Urothelium cell line (cell line): ENCODE results near the gene INTS4.
"Not testable (repeated sequence)": the region's sequence is repeated elsewhere in the genome, so short reads cannot be mapped to it uniquely, and the experiment has no call there.

Experiments used
- DNase-seq: peaks from one replicate; pipeline ENCODE4 v3.0.0; 2011; ENCODE audit warnings: low spot score, mixed read lengths
- FAIRE-seq: peaks from 2 replicates; lab custom pipeline; 2011; peaks lifted over from hg19 to GRCh38; lab: Jason Lieb, UNC

Gene INTS4

DNA sequence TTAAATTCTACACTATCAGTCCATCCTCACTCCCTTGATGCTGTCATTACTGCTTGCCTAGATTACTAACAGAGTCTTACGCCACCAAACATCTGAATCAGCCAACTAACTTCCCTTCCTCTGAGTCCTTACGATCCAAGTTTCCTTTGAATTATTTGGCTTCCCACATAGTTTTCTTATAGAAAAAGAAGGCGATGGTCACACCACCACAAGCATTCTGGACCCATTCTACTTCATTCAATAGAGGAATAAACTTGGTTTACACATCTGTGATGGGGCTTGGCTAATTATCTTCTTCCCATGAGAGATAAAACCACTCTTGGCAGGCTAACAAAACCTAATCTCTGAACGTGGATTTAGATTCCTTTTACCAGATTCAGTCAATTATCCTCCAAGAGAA, 35.0 kb downstream of the INTS4 start:
- FAIRE-seq (no peak), DNase-seq (no peak)

DNA sequence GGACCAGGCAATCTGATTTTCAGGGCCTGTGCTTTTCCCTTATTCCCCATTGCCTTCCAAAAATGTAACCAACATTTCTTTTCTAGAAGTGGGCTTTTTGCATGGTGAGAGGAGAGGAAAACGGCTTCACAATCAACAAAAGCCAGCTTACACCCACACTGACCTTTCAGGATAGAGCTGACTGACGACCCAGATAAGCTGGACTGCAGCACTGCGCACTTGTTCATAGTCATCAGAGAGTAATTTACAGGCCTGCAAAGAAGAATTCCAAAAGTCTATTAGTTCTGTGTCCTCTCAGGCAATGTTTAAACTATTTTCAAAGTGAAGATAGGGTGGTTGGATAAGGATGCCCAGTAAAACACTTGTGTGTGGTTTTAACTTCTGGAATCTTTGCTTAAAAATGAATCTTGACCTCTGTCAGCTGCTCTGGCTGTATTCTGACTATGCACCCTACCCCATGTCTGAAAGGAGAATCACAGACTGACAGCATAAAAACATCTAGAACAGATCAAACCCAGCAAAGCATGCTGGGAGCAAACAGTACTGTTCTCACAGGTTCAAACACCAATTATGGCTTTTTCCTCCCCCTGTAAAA, 35.8 kb downstream of the INTS4 start:
- FAIRE-seq, DNase-seq: not testable (repeated sequence)

GRCh38 chr11:77943296-77943695, 51.2 kb downstream of the INTS4 start:
- FAIRE-seq, DNase-seq: not testable (repeated sequence)

DNA sequence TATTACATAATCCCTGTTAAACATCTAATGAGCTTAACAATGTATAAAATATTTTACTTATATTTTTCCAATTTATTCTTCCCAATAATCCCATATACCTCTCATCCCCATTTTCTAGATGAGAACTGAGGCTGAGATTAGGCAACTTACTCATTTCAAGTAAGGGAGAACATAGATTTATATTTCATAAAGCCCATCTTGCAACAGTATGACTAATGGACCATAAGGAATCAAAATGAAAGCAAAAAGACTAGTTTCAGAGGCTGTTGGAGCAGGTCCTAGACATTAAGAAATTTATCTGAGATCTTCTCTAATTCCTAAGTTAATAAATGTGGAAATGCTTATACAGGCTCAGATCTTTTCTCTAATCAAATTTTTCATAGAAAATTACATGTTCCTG, 52.0 kb downstream of the INTS4 start:
- not testable (repeated sequence) for FAIRE-seq, DNase-seq

DNA sequence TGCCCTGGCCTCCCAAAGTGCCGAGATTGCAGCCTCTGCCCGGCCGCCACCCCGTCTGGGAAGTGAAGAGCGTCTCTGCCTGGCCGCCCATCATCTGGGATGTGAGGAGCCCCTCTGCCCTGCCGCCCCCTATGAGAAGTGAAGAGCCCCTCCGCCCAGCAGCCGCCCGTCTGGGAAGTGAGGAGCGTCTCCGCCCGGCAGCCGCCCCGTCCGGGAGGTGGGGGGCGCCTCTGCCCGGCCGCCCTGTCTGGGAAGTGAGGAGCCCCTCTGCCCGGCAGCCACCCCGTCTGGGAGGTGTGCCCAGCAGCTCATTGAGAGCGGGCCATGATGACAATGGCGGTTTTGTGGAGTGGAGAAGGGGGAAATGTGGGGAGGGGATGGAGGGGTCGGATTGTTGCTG, 60.9 kb downstream of the INTS4 start:
- DNase-seq, FAIRE-seq: not testable (repeated sequence)

GRCh38 chr11:77930334-77931208, 63.9 kb downstream of the INTS4 start:
- not testable (repeated sequence) for FAIRE-seq, DNase-seq

- FAIRE-seq, DNase-seq: not testable (repeated sequence)
Observed at GRCh38 chr11:77917713-77918112, 76.8 kb downstream of the INTS4 start.

- FAIRE-seq: not testable (repeated sequence)
- peak; percentile 29 for DNase-seq
Observed at GRCh38 chr11:77914307-77914791, 80.1 kb downstream of the INTS4 start.

- FAIRE-seq, DNase-seq: not testable (repeated sequence)
Observed at GRCh38 chr11:77913608-77914306, 80.7 kb downstream of the INTS4 start.

DNA sequence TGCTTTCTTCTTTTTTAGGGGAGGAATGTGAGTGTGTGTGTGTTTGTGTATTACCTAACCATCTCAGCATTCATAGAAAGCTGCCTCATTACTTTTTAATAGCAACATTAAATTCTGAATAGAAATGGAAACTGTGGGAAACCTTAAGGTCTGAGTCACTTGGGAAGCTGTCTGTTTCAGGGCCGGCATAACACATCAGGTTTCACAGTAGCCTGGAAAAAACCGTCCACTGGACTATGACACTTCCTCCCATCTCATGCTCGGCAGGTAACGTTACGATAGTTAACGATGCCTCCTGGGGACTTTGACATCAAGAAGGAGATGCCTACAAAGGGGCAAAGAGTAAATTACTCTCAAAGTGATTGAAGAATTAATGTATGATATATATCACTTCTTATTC, 83.6 kb downstream of the INTS4 start:
- DNase-seq, FAIRE-seq: not testable (repeated sequence)

DNA sequence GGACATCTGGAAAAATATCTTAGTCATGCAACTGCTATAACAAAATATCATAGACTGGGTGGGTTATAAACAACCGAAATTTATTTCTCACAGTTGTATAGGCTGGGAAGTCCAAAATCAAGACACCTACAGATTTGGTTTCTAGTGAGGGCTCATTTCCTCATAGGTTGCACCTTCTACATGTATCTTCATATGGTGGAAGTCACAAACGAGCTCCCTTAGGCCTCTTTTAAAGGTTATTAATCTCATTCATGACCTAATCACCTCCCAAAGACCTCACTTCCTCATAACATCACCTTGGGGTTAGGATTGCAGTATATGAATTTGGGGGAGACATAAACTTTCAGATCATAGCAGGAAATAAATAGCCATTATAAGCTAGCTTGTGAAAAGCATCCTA, 85.2 kb downstream of the INTS4 start:
- DNase-seq: no peak
- no peak for FAIRE-seq

GRCh38 chr11:77908835-77909234, 85.6 kb downstream of the INTS4 start:
- DNase-seq (no peak), FAIRE-seq (no peak)

- FAIRE-seq, DNase-seq: not testable (repeated sequence)
Observed at GRCh38 chr11:77894949-77895348, 99.5 kb downstream of the INTS4 start.

GRCh38 chr11:77891703-77892102, 102.8 kb downstream of the INTS4 start:
- not testable (repeated sequence) for FAIRE-seq, DNase-seq

- DNase-seq, FAIRE-seq: not testable (repeated sequence)
Observed at GRCh38 chr11:77891256-77891655, 103.2 kb downstream of the INTS4 start.

- not testable (repeated sequence) for FAIRE-seq, DNase-seq
Observed at GRCh38 chr11:77890619-77891056, 103.8 kb downstream of the INTS4 start.

DNA sequence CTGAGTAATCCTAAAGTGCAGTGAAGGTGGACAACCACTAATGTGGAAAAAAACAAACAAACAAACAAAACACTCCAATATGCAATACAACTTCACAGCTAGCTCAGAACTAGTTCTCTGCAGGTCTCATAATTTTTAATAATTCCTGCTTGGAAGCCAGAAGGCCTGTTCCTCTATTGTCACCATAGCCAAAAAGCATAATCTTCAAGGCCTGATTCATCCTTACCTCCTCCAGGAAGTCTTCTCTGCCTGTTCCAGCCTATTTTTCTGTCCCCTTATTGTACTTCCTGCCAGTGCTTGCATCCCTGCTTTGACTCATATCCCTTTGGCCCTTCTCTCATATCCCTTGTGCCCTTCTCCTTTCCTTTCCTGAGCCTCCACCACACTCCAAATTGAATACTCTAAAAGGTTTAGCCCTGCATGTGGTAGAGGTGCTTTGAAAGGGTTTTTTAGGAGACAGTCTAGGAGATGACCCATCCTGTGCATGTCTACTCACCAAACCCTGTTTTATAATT, 104.3 kb downstream of the INTS4 start:
- not testable (repeated sequence) for DNase-seq

DNA sequence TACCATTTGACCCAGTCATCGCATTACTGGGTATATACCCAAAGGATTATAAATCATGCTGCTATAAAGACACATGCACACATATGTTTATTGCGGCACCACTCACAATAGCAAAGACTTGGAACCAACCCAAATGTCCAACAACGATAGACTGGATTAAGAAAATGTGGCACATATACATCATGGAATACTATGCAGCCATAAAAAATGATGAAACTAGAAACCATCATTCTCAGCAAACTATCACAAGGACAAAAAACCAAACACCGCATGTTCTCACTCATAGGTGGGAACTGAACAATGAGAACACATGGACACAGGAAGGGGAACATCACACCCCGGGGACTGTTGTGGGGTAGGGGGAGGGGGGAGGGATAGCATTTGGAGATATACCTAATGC, 105.4 kb downstream of the INTS4 start:
- not testable (repeated sequence) for DNase-seq, FAIRE-seq

More for the DNA sequence above, 104.3 kb downstream of the INTS4 start:
- not testable (repeated sequence) for FAIRE-seq

GRCh38 chr11:77886401-77886800, 108.1 kb downstream of the INTS4 start:
- FAIRE-seq (no peak), DNase-seq (no peak)

GRCh38 chr11:77884829-77885190, 109.7 kb downstream of the INTS4 start:
- DNase-seq (no peak), FAIRE-seq (no peak)
